Tibial artery (tissue), 4 donors: ENCODE data around the gene HDAC4.
A peak's percentile ranks its signal among the peaks of the same experiment; 100 is the strongest.

Source experiments
- DNase-seq, 2 donors: peaks; one replicate each; pipeline ENCODE4 v3.0.0-alpha.2; 2019
- H3K27ac ChIP-seq, 2 donors: fragments of 200-600 bp; sonication (generic) in 1 of 2; 1 replicate in 1 of 2; 2 replicates in 1 of 2; pipeline ENCODE4 v1.5.1; 2018 to 2019; ENCODE audit warnings: mild to moderate bottlenecking in 1 of 2
- H3K27me3 ChIP-seq, 2 donors: fragments of 200-600 bp; sonication (generic) in 1 of 2; one replicate each; pipeline versions ENCODE4 v1.5.1 to v1.6.0; 2016 to 2019
- H3K36me3 ChIP-seq, 3 donors: fragments of 200-600 bp; sonication (generic) in 2 of 3; one replicate each; pipeline ENCODE4 v1.5.1; 2016 to 2019; ENCODE audit warnings: mild to moderate bottlenecking in 2 of 3
- H3K4me1 ChIP-seq, 4 donors: fragments of 200-600 bp; sonication (generic) in 2 of 4; 1 replicate in 3 of 4; 2 replicates in 1 of 4; pipeline ENCODE4 v1.5.1; 2016 to 2019
- H3K4me3 ChIP-seq, 2 donors: fragments of 200-600 bp; sonication (generic) in 1 of 2; 1 replicate in 1 of 2; 2 replicates in 1 of 2; pipeline ENCODE4 v1.5.1; 2018 to 2019; ENCODE audit warnings: mild to moderate bottlenecking in 2 of 2
- H3K9me3 ChIP-seq, 3 donors: fragments of 200-600 bp; sonication (generic) in 1 of 3; one replicate each; pipeline ENCODE4 v1.5.1; 2016 to 2019
- CTCF ChIP-seq, 2 experiments: fragments of 200-600 bp in 1 of 2; fragments of 450-650 bp in 1 of 2; IDR thresholded peaks; one replicate each; pipeline ENCODE4 v1.5.1; 2017 to 2019; ENCODE audit warnings: antibody characterized with exemption in 2 of 2, mild to moderate bottlenecking in 1 of 2, moderate library complexity in 1 of 2
- intact Hi-C: fragments of 100-400 bp; cut with DNase I; formaldehyde crosslinking; loops from one replicate; pipeline ENCODE4 v1.15.0; 2023; ENCODE audit warnings: low total_unique reads

Gene HDAC4

GRCh38 chr2:239399433-239399920, 1.3 kb downstream of the HDAC4 start:
- TF ChIP-seq CTCF (IDR thresholded peaks at IDR 0.05) = no peak
- intact Hi-C loops = loop anchor here (5.0 to 10.0 kb wide), 4 partner anchors 85 to 355 kb away; no protein-coding TSS in a partner anchor
- Histone ChIP-seq H3K27ac (peak overlapping the region in 1 of 2 donors; percentile 3), H3K4me3 (peak overlapping the region; percentile 57 to 85), H3K9me3 (no peaks in the 10 kb centered on the region), H3K4me1 (peaks cover 0 to 32% (median 12%) of the 10 kb centered on the region in 4 donors), H3K27me3 (peaks cover 0 to 2% of the 10 kb centered on the region in 2 donors), H3K36me3 (no peaks in the 10 kb centered on the region)
- DNase-seq = no peak

- Histone ChIP-seq H3K4me3 (no peak overlapping the region), H3K36me3 (no peaks in the 10 kb centered on the region), H3K4me1 (peaks cover 0 to 34% (median 14%) of the 10 kb centered on the region in 4 donors), H3K27ac (no peak overlapping the region), H3K27me3 (peaks cover 0 to 2% of the 10 kb centered on the region in 2 donors), H3K9me3 (no peaks in the 10 kb centered on the region)
- DNase-seq = no peak
- no peak for TF ChIP-seq CTCF (IDR thresholded peaks at IDR 0.05)
- intact Hi-C loops = loop anchor here (5.0 to 10.0 kb wide), 4 partner anchors 84 to 354 kb away; no protein-coding TSS in a partner anchor
These were observed 2.3 kb downstream of the HDAC4 start for GRCh38 chr2:239398521-239398921.

GRCh38 chr2:239397931-239398471, 2.8 kb downstream of the HDAC4 start:
- TF ChIP-seq CTCF (IDR thresholded peaks at IDR 0.05) = no peak
- Histone ChIP-seq H3K9me3 (no peaks in the 10 kb centered on the region), H3K27ac (no peak overlapping the region), H3K36me3 (no peaks in the 10 kb centered on the region), H3K4me3 (no peak overlapping the region), H3K4me1 (peaks cover 0 to 39% (median 17%) of the 10 kb centered on the region in 4 donors), H3K27me3 (peaks cover 0 to 2% of the 10 kb centered on the region in 2 donors)
- DNase-seq = no peak
- intact Hi-C loops = loop anchor here (5.0 to 10.0 kb wide), 4 partner anchors 83 to 353 kb away; no protein-coding TSS in a partner anchor

GRCh38 chr2:239396881-239397681, 3.7 kb downstream of the HDAC4 start:
- Histone ChIP-seq H3K27ac (no peak overlapping the region), H3K4me1 (peaks cover 0 to 39% (median 14%) of the 10 kb centered on the region in 4 donors)
- intact Hi-C loops = loop anchor here (5.0 to 10.0 kb wide), 4 partner anchors 82 to 352 kb away; no protein-coding TSS in a partner anchor

GRCh38 chr2:239395524-239395923, 5.3 kb downstream of the HDAC4 start:
- TF ChIP-seq CTCF (IDR thresholded peaks at IDR 0.05) = no peak
- Histone ChIP-seq H3K4me1 (peaks cover 0 to 37% (median 13%) of the 10 kb centered on the region in 4 donors), H3K4me3 (no peak overlapping the region), H3K27me3 (no peaks in the 10 kb centered on the region), H3K27ac (no peak overlapping the region), H3K36me3 (no peaks in the 10 kb centered on the region), H3K9me3 (no peaks in the 10 kb centered on the region)
- intact Hi-C loops = loop anchor here (5.0 to 10.0 kb wide), 4 partner anchors 81 to 351 kb away; no protein-coding TSS in a partner anchor
- DNase-seq = no peak

More at GRCh38 chr2:239396881-239397681, 3.7 kb downstream of the HDAC4 start:
- H3K36me3 ChIP-seq = no peaks in the 10 kb centered on the region
- peaks cover 0 to 2% of the 10 kb centered on the region in 2 donors for H3K27me3 ChIP-seq
- no peak for DNase-seq
- H3K9me3 ChIP-seq = no peaks in the 10 kb centered on the region
- TF ChIP-seq CTCF (IDR thresholded peaks at IDR 0.05) = no peak
- H3K4me3 ChIP-seq = no peak overlapping the region
